Activated naive CD4-positive, alpha-beta T cell treated with anti-CD3 and anti-CD28 coated beads, Interleukin-2, amount 10 ng/mL, durations not matched to agents 5 hours and 36 hours (primary cell): ENCODE data around the gene SCRN1. TPM values are rescaled to one million over a fixed set of nuclear protein-coding genes. Genes with fewer than 3 reads are reported as not detected.

ENCODE experiments used
- total RNA-seq, 2 experiments: library from RNA; stranded (reverse); gene quantifications; one replicate each; pipeline ENCODE4 v1.2.3, GENCODE V29; 2021

SCRN1 gene
- total RNA-seq = 1 to 10 TPM in 1 of 2 experiments, under 1 TPM in 1; 0.68 to 1.0 TPM

GRCh38 chr7:29989257-29989995 lies at the start of gene SCRN1:
SCRN1 (minus strand) TSS chr7:29989801; CDS start chr7:29969067, 20,734 bp downstream.

GRCh38 chr7:30028216-30028748 lies 38.7 kb upstream of the SCRN1 start, which contains the start of gene PLEKHA8:
PLEKHA8 (plus strand) TSS chr7:30028412; CDS start chr7:30028763, 351 bp downstream.

GRCh38 chr7:30026229-30027064 lies 36.8 kb upstream of the SCRN1 start, which contains the start of gene FKBP14:
FKBP14 (minus strand) TSS chr7:30026702; CDS start chr7:30026508, 194 bp downstream.

Other genes with a start within 250 kb of the SCRN1 start
- gene WIPF3, start 183.3 kb downstream of the SCRN1 start, total RNA-seq = not detected
- 1 to 10 TPM; 5.3 to 6.4 TPM for gene FKBP14, start 36.9 kb upstream of the SCRN1 start, total RNA-seq
- 1 to 10 TPM; 7.1 to 9.7 TPM for gene PLEKHA8, start 38.6 kb upstream of the SCRN1 start, total RNA-seq
- gene MTURN, start 145.2 kb upstream of the SCRN1 start, total RNA-seq = 1 to 10 TPM; 4.2 to 5.0 TPM